Activated CD4-positive, CD25-positive, alpha-beta regulatory T cell (primary cell): Measurements from ENCODE around the gene CORO1C.
A peak's percentile ranks its signal among the peaks of the same experiment; 100 is the strongest.
"Not testable (repeated sequence)": the region's sequence is repeated elsewhere in the genome, so short reads cannot be mapped to it uniquely, and the experiment has no call there.

ENCODE experiments used
- DNase-seq, 4 experiments: peaks; one replicate each; lab custom pipeline; 2025; lab: John Stamatoyannopoulos, UW

Gene CORO1C

DNA sequence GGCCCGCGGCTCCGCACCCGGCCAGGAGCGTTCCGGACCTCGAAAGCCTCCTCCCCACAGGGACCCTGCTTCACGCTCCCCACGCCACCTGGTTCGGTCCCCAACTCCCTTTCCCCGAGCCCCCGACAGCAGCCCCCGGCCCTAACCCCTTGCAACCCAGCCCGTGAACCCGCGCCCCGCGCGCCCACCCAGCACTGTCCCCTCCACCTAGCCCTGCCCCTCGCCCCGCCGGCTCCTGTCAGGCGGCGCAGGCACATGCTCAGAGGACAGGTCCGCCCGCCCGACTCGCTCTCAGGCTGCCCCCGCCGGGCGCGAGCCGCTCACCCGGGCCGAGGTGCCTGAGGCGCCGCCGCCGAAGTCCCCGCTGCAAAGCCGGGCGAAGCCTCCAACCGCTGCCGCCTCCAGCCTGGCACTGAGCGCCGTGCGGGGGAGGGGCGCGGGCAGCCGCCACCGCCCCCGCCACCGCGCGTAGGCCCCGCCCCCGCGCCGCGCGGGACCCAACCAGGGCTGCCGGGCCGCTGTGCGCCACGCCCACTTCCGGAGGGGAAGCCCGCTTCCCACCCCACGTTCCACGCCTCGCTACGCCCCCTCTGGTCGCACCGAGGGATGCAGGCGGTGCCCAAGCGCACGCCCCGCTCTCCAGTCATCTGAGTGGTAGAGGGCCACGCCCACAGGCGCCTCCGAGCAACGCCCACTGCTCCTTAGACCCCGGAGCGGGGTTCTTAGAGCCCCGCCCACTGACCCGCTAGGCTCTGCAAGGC, at the start of gene CORO1C:
Gene CORO1C, minus strand, starts transcription at position 414 of the 761 bp plus-strand sequence. CDS start 30,200 bp downstream, outside the sequence.
- peak; percentile 86 to 93 (median 92) for DNase-seq

DNA sequence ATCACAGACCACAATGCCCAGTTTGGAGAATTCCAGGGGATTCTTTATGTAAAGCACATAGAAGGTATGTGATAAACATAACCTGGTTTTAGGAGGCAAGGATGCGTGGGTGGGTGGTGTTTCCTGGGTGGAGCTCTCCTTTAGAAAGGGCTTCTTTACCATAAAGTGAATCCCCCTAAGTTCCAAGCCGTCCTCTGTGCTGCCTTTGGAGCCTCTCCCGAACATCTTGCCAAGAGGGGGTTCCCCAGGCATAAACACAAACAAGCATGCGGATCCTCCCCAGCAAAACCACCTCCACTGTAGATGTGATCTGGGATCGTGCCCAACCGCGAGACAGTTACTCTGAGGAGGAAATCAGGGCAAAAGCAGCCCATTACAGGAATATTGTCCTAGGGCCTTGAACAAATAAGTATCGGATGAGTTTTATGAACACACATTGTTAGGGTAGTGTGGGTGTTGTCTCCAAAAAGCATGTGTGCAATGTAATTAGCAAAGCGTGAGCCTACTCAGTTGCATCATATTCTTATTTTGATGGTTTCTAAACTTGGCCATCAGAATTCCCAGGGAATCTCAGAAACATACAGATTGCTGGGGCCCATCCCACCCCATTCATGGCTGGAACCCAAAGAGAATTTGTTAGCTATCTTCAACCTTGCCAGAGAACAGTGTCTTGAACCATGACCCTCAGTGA, 48.8 kb upstream of the CORO1C start:
- no peak for DNase-seq

DNA sequence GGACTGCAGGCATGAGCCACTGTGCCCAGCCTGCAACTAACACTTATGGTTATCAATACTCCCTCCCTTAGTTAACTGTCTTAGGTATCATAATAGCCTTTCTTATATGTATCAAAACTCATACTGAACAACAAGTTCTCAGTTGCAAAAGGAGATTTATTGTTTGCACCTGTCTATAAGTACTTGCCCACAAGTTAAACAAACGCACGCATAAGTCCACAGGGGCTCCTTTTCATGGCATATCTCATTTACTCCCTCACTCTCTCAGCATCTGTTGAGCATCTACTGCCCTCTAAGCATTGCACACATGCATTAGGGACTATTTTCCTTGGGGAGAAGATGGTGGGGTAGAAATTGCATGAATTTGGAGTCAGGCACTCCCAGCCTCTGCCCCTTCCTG, 46.7 kb upstream of the CORO1C start:
- no peak for DNase-seq

DNA sequence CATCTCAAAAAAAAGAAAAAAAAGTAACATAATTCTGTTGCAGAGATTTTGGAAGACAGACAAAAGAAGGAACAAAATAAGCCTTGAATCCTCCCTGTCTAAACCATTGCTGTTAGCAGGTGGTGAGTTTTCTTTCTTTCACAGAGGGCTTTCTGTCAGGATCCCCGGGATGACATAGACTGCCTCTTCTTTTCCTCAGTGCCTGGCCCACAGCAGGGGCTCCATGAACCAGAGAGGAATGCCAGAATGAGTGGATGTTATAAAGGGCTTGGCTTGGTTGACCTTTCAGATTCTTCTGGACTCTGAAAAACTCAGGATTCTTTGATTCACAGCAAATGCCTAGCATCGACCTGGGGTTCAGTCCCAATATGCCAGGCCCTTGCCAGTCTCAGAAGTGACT, 45.8 kb upstream of the CORO1C start:
- no peak for DNase-seq

DNA sequence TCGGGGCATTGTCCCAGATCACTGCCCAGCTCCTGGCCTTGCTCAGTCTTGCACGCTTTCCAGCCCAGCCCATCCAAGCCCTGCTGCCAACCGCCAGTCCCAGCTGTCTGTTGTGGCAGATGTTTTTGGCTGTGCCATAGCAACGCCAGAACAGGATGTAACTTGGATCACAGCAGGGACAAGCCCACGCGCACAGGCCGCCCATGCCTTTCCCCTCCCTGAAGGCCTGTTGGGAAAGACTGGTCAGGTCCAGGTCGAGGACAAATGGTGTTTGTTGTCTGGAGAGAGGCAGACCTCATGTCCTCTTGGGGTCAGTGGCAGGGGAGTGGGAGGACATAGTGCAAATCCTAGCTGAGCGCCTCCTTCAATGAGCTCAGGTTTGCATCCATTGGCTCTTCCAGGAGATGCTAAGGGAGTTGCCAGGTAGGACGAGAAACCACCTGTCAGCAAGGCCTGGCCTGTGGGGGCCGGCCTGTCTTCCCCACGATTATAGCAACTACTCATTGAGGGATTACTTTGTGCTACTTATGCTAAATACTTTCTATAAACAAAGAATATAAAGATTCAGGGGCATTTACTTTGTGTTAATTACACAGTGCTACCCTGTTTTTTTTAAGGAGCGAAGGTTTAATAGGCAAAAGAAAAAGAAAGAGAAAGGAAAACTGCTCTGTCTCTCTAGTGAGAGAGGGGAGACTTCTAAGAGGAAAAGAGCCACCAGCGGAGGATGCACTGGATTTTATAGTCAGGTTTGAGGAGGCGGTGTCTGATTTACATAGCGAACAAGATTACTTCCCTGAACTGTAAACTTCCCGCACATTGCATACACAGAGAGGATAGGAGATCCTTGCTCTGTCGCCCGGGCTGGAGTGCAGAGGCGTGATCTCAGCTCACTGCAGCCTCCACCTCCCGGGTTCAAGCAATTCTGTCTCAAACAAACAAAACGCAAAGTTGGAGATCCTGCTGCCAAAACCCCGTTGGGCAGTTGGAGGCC, 42.8 kb upstream of the CORO1C start:
- DNase-seq = no peak

DNA sequence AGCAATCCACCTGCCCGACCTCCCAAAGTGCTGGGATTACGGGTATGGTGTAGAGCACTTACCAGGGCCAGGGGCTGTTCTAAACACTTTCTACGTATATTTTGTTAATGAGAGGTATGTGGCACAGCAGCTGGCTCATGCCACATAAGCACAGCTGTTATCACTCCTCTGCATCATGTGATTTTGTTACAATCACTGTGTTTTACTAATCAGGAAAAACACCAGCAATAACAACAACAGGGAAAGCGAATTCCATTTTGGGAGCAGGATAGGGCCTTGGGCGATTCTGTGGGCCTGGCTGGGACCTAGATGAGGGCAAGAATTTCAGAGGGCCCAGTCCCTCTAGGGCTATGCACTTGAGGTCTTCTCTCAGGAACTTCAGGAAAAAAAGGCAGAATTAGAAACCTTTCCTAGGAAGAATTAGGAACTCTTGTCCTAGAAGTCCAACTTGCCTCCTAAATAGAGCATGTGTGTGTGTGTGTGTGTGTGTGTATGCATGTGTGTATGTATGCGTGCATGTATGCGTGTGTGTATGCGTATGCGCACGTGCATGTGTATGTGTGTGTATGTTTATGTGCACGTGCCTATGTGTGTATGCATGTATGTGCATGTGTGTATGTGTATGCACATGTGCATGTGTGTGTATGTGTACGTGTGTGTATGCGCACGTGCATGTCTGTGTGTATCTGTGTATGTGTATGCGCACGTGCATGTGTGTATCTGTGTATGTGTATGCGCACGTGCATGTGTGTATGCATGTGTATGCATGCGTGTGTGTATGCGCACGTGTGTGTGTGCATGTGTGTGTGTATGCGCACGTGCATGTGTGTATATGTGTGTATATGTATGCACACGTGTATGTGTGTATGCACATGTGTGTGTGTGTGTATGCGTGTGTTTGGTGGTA, 41.8 kb upstream of the CORO1C start:
- no peak for DNase-seq

DNA sequence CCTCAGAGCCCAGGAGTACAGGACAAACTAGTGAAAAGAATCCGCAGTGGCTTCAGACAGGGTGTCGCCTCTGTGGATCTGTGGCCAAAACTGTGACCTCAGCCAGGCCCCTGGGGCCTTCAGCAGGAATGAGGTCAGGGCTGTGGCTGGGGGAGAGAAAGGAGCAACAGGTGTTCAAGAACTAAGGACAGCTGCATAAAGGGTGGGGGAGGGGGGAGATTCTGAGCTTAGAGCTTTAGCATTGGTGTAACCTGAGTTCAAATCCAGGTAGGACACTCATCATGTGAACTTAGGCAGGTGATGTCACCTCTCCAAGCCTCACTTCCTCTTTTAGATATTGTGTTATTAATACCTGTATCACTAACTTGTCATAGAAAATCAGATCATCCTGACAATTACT, 40.9 kb upstream of the CORO1C start:
- DNase-seq = no peak

DNA sequence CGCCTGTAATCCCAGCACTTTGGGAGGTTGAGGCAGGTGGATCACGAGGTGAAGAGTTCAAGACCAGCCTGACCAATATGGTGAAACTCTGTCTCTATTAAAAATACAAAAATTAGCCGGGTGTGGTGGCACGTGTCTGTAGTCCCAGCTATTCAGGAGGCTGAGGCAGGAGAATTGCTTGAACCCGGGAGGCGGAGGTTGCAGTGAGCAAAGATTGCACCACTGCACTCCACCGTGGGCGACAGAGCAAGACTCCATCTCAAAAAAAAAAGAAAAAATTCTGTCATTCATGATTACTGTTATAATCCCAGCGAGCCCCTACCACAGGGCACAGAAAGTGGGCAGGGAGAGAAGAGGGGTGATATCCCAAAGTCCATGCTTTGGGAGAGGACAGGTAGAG, 40.5 kb upstream of the CORO1C start:
- DNase-seq = not testable (repeated sequence)

DNA sequence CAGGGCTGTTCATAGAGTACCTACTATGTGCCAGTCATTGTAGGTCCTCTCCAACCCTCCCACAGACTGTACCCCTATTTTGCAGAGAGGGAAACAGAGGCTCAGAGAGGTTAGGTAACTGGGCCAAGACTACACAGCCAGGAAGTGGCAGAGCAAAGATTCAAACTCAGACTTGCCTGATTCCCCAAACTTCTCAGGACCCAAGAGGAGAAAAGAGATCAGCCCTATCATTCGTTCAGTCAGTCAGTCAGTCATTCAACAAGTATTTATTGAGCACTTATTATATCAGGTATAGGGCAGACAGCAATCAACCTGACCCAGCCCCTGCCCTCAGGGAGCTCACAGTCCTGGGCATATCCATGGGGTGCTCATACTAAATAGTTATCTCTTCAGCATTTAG, 39.6 kb upstream of the CORO1C start:
- no peak for DNase-seq

DNA sequence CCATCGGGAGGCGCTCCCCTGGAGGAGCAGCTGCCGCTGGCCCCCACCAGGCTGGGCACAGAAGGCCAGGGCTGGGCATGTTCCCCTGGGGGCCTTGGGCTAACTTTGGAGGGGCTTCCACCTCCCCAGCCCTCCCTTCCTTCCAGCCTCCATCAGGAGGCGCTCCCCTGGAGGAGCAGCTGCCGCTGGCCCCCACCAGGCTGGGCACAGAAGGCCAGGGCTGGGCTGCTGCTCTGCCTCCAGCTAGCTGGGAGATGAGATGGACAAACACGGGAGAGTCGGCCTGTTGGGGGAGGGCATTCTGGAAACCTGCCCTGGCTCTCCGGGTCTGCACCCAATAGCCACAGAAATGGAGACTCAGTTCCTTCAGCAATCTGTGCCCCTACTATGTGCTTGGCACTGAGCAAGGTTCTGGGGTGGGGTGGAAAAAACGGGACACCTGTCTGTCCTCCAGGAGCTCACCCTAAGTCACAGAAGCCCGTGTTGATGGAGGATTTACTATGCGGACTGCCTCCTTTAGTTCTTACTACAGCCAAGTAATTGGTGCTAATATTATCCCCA, 39.0 kb upstream of the CORO1C start:
- no peak for DNase-seq

DNA sequence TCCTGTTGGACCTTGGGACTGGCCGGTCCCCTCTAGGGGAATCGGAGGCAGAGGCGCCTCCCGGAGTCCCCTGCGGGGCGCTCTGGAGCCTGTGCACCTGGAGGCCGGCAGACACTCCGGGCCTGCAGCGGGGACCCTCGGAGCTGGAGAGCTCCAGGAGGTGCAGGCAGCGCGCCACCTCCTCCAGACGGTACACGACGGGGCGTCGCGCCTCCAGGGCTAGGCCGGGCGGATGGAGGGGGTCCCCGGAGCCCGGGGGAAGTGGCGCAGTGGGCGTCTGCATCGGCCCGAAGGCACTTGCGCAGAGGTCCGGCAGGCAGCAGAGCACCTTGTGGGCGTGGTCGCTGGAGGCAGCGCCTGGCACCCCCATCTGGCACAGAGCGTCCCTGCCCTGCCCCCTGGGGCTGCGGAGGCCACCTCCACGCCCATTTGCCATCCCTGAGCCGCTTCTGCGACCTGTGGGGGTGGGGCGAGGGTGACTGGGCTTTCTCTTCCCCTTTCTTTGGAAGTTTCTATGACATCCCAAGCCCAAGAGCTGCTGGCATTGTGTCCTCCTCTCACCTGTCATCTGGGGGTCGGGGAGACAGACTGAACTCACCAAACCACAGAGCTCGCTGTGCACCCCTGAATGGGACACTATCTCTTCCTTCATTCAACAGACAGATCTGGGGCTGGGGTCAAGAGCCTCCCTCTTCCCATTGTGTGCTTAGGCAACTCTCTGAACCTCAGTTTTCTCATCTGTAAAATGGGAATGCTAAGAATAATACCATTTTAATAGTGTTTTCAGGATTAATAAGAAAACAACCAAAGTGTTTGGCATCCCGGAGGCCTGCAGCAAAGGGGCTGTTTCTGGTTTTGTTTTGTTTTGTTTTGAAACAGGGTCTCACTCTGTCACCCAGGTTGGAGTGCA, 37.5 kb upstream of the CORO1C start:
- DNase-seq = no peak

DNA sequence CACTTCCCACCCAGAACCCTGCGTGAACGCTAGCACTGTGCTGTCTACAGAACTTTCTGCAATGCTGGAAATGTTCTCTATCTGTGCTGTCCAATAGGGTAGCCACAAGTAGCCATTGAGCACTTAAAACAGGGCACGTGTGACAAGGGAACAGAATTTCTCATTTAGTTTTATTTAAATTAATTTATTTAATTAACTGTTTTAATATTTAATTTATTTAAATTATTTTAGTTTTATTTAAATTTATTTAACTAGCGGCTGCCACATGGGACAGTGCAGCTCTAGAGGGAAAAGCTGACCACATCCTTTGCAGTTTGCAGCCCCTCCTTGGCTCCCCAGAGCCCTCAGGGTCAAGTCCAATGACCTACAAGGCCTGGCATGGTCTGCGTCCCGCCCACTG, 35.0 kb upstream of the CORO1C start:
- no peak for DNase-seq

DNA sequence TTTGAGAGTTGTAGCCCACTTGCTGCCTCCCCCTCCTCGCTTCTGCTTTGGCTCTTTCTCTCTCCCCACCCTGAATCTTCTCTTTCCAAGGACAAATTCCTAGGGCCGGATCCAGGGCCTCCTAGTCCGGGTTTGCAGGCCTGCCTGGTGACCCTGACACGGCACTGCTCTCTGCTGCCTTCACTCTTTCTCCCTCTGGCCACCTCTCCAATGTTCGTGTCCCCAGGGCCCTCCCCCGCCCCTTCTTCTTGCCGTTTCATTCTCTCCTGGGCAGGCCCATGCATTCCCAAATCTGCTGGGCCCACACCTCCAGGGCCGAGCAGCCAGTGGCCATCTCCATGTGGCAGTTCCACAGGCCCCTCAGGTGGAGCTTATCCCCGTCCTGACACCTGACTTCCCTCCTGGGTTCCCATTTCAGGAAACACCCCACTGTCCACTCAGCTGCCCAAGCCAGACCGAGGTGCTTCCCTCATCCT, 34.0 kb upstream of the CORO1C start:
- DNase-seq = no peak

DNA sequence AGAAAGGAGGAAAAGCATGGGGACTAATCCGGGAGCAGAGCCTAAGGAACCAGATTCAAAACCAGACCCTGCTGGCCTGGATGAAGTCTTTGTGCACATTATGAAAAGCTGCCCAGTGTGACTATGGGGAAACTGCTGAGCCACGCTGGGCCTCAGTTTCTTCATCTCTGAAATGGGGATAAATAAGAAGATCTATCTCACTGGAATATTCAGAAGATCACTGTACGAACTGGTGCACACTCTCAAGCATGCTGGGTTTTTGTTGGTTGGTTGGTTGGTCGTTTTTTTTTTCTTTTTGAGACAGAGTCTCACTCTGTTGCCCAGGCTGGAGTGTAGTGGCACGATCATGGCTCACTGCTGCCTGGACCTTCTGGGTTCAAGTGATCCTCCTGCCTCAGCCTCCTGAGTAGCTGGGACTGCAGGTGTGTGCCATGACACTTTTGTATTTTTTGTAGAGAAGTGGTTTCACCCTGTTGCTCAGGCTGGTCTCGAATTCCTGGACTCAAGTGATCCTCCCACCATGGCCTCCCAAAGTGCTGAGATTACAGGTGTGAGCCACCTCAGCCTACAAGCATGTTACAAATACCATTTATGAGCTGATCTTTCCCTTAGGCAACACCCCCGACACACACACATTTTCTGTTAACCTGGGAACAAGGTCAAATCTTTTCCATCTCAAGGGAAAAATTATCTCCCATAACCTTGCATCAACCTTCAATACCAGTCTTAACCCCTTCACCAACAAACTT, 33.4 kb upstream of the CORO1C start:
- DNase-seq = no peak

DNA sequence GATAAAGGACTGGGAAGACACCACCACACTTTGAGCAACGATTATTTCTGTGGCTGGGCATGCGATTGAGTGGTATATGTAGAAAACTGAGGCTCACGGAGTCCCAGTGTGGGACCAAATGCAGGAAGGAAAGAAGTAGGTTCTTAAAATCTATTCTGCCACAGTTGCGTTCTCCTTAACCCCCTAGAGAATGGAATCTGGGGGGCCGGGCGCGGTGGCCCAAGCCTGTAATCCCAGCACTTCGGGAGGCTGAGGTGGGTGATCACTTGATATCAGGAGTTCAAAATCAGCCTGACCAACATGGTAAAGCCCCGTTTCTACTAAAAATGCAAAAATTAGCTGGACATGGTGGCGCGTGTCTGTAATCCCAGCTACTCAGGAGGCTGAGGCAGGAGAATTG, 29.9 kb upstream of the CORO1C start:
- DNase-seq = no peak

DNA sequence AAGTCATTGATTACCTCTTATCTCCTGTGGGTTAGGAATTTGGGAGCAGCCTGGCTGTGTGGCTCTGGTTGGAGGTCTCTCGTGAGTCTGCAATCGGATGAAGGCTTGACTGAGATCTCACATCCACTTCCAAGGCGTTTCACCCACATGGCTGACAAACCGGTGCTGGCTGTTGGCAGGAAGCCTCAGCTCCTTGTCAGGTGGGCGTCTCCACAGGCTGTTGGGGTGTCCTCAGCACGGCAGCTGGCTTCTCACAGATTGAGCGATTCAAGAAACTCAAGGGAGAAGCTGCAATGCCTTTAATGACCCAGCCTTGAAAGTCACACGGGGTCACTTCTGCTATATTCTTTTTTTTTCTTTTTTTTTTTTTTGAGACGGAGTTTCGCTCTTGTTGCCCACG, 28.6 kb upstream of the CORO1C start:
- DNase-seq = no peak

DNA sequence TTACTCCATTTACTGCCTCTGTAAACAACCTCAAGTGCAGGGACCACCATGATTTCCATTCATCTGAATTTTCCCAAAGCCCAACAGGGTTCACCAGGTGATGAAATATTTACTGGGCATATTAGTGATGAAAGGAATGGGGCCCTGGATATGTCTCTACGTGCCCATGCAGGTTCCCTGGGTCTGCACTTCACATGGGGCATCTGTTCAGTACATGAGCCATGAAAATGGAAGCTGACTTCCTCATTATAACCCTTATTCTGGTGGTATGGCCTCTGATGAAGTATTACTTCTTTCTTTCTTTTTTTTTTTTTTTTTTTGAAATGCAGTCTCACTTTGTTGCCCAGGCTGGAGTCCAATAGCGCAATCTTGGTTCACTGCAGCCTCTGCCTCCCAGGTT, 26.5 kb upstream of the CORO1C start:
- DNase-seq = no peak

DNA sequence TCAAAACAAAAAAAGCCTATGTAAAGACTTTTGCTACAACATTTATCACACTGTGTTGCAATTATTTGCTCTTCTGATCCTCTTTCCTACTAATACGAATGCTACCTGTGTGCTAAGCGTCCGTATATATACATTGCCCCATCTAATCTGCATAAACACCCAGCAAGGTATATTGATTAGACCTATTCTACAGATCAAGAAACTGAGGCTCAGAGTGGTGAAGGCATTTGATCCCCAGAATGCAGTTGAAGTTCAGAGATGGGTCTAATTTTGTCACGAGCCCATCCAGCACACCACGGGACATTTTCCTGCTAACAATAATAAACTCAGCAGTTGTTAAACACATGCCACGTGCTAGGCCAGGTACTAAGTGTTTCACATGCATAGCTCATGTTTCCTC, 25.1 kb upstream of the CORO1C start:
- DNase-seq = no peak

DNA sequence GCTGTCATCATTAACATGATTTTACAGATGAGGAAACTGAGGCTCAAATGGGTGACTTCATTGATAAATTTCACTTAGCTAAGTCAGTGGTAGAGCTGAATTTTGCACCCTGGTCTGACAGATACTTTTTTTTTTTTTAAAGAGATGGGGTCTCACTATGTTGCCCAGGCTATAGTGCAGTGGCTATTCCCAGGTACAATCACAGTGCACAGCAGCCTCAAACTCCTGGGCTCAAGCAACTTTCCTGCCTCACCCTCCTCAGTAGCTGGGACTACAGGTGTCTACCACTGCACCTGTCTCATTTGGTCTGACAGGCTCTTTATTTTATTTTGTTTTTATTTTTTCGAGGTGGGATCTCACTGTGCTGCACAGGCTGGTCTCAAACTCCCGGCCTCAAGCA, 24.2 kb upstream of the CORO1C start:
- DNase-seq = no peak
